K562 (cell line): ENCODE measurements around the gene RPS23. TPM values are rescaled to one million over a fixed set of nuclear protein-coding genes. Genes with fewer than 3 reads are reported as not detected.
A peak's percentile ranks its signal among the peaks of the same experiment; 100 is the strongest.

ENCODE experiments used
- ATAC-seq: fragments of 200-7000 bp; cut with Tn5 transposase; 3 replicates; pipeline ENCODE4 v1.9.1; 2020; ENCODE audit warnings: moderate library complexity
- BruUV-seq: library from RNA; stranded (reverse); fragments of 400-500 nt; replicated peaks from 2 replicates; lab custom pipeline; 2021; lab: Mats Ljungman, UMichigan
- CTCF ChIA-PET: fragments of 300-600 bp; formaldehyde crosslinking; extraction: SDS; loops from one replicate; lab custom pipeline; 2021; ENCODE audit warnings: low intra/inter-chr PET ratio; lab: Yijun Ruan, JAX
- POLR2A ChIA-PET: fragments of 300-600, 350-650 bp; sonication (Branson Sonifier 250); formaldehyde crosslinking; extraction: SDS; loops from one replicate; lab custom pipeline; 2021; ENCODE audit warnings: antibody characterized with exemption, inconsistent platforms; lab: Yijun Ruan, JAX
- DNase-seq, 4 experiments: peaks; one replicate each; pipeline versions ENCODE4 v3.0.0 to v3.0.0-alpha.2; 2011 to 2018; ENCODE audit warnings: low spot score in 3 of 4, mixed read lengths in 3 of 4; ENCODE audit errors: extremely low read depth in 1 of 4
- FAIRE-seq: peaks from 2 replicates; lab custom pipeline; 2011; peaks lifted over from hg19 to GRCh38; lab: Jason Lieb, UNC
- H2AFZ ChIP-seq: 2 replicates; pipeline ENCODE4 v1.6.0; 2011; ENCODE audit warnings: low read depth, low read length, control low read depth, inconsistent platforms
- H3K27ac ChIP-seq: fragments of 200-600 bp; 3 replicates; pipeline ENCODE4 v1.8.0; 2011; ENCODE audit warnings: low read depth, mild to moderate bottlenecking, control low read depth, inconsistent platforms, low read length, moderate library complexity, mixed read lengths; ENCODE audit errors: extremely low read depth
- H3K27me3 ChIP-seq, 2 experiments: fragments of 300-600 bp in 1 of 2; 2 replicates in 1 of 2; 3 replicates in 1 of 2; pipeline versions ENCODE4 v1.6.0 to v1.8.0; 2011; ENCODE audit warnings: inconsistent platforms in 2 of 2, low read length in 2 of 2, mild to moderate bottlenecking in 1 of 2, mixed read lengths in 1 of 2, moderate library complexity in 1 of 2; ENCODE audit not compliant: control insufficient read depth in 2 of 2, insufficient read depth in 2 of 2
- H3K36me3 ChIP-seq: fragments of 300-600 bp; 3 replicates; pipeline ENCODE4 v1.8.0; 2011; ENCODE audit warnings: mild to moderate bottlenecking, low read length, inconsistent platforms; ENCODE audit not compliant: control insufficient read depth, insufficient read depth
- H3K4me1 ChIP-seq, 2 experiments: fragments of 200-600 bp in 1 of 2; replicated peaks in 1 of 2; 2 replicates in 1 of 2; 3 replicates in 1 of 2; pipeline versions ENCODE4 v1.5.1 to v1.8.0; 2011; ENCODE audit warnings: inconsistent platforms in 2 of 2, low read length in 2 of 2, mild to moderate bottlenecking in 1 of 2, mixed read lengths in 1 of 2, moderate library complexity in 1 of 2; ENCODE audit not compliant: control insufficient read depth in 2 of 2, insufficient read depth in 2 of 2
- H3K4me2 ChIP-seq: 2 replicates; pipeline ENCODE4 v1.6.1; 2011; ENCODE audit warnings: low read length, control low read depth, inconsistent platforms, mixed read lengths; ENCODE audit not compliant: insufficient read depth
- H3K4me3 ChIP-seq: fragments of 200-600 bp; sonication (generic), shearing (Covaris generic); 2 replicates; pipeline ENCODE4 v1.5.1; 2016; ENCODE audit warnings: control low read depth, inconsistent platforms
- H3K79me2 ChIP-seq: fragments of 200-600 bp; 3 replicates; pipeline ENCODE4 v1.8.0; 2011; ENCODE audit warnings: low read length, inconsistent platforms; ENCODE audit not compliant: control insufficient read depth, insufficient read depth
- H3K9ac ChIP-seq, 2 experiments: 2 replicates each; pipeline versions ENCODE4 v1.6.0 to v1.6.1; 2011; ENCODE audit warnings: low read depth in 2 of 2, low read length in 2 of 2, control low read depth in 1 of 2, inconsistent platforms in 1 of 2, mild to moderate bottlenecking in 1 of 2, mixed read lengths in 1 of 2; ENCODE audit not compliant: insufficient read depth in 1 of 2
- H3K9me1 ChIP-seq: one replicate; pipeline ENCODE4 v1.6.0; 2011; ENCODE audit warnings: inconsistent platforms, mild to moderate bottlenecking, low read length, moderate library complexity; ENCODE audit not compliant: control insufficient read depth, insufficient read depth
- H3K9me3 ChIP-seq: replicated peaks from 2 replicates; pipeline ENCODE4 v1.5.1; 2011; ENCODE audit warnings: low read depth, low read length, inconsistent platforms; ENCODE audit not compliant: control insufficient read depth, insufficient read depth
- H4K20me1 ChIP-seq: replicated peaks from 2 replicates; pipeline ENCODE4 v1.6.1; 2011; ENCODE audit warnings: low read length, inconsistent platforms, mixed read lengths; ENCODE audit not compliant: control insufficient read depth, insufficient read depth
- C11orf30 ChIP-seq: fragments of 450-650 bp; IDR thresholded peaks from 2 replicates; pipeline ENCODE4 v1.6.1; 2016; ENCODE audit warnings: low read depth, mild to moderate bottlenecking
- CSDE1 ChIP-seq, 2 experiments: fragments of 450-650 bp; IDR thresholded peaks; 2 replicates each; pipeline ENCODE4 v1.6.1; 2016; ENCODE audit warnings: mild to moderate bottlenecking in 1 of 2
- FIP1L1 ChIP-seq: fragments of 200-400 bp; formaldehyde crosslinking; IDR thresholded peaks from 2 replicates; pipeline ENCODE4 v1.6.1; 2018; ENCODE audit warnings: mild to moderate bottlenecking, low read depth, low read length; ENCODE audit not compliant: poor library complexity, severe bottlenecking
- JUN ChIP-seq, 2 experiments: sonication (generic) in 1 of 2; formaldehyde crosslinking in 1 of 2; IDR thresholded peaks; 2 replicates each; pipeline versions ENCODE4 v1.6.1 to v1.8.0; 2012 to 2022; ENCODE audit warnings: borderline replicate concordance in 2 of 2, mild to moderate bottlenecking in 2 of 2, improper control_type of control experiment in 1 of 2, low read depth in 1 of 2, low read length in 1 of 2, missing genetic modification reagents in 1 of 2
- MAFF ChIP-seq: IDR thresholded peaks from 2 replicates; pipeline ENCODE4 v1.6.1; 2012; ENCODE audit warnings: low read length, improper control_type of control experiment
- MAFG ChIP-seq: fragments of 450-650 bp; conservative IDR thresholded peaks from 2 replicates; pipeline ENCODE4 v1.6.1; 2016; ENCODE audit warnings: missing genetic modification characterization, missing compliant biosample characterization
- NBN ChIP-seq: fragments of 450-650 bp; IDR thresholded peaks from 2 replicates; pipeline ENCODE4 v1.6.1; 2016; ENCODE audit warnings: low read depth, mild to moderate bottlenecking
- RUNX1 ChIP-seq: sonication (generic); IDR thresholded peaks from 2 replicates; pipeline ENCODE4 v1.6.1; 2016; ENCODE audit warnings: antibody characterized with exemption, low read depth
- ZBTB7A ChIP-seq: IDR thresholded peaks from 2 replicates; pipeline ENCODE4 v1.6.1; 2011; ENCODE audit warnings: low read depth, mild to moderate bottlenecking, low read length, moderate library complexity, borderline replicate concordance; ENCODE audit not compliant: control insufficient read depth
- ZNF316 ChIP-seq: fragments of 450-650 bp; IDR thresholded peaks from 2 replicates; pipeline ENCODE4 v1.6.1; 2016
- ZNF717 ChIP-seq: fragments of 250-450 bp; sonication (Bioruptor Pico); IDR thresholded peaks from 2 replicates; pipeline ENCODE4 v1.5.0; 2021
- whole genome bisulfite sequencing: fragments of 100-300 bp; shearing (Covaris generic); methylation state at CpG from one replicate; pipeline ENCODE4 v1.1.6; 2016; ENCODE audit warnings: low coverage, mixed read lengths; ENCODE audit not compliant: insufficient coverage; ENCODE audit errors: missing lambda C conversion rate; 5-methylcytosine and 5-hydroxymethylcytosine counted together
- in situ Hi-C: fragments of 300-500 bp; cut with MboI; formaldehyde crosslinking; loops from 4 replicates; pipeline ENCODE4 v1.15.0; 2018; ENCODE audit warnings: inconsistent platforms, mixed read lengths
- intact Hi-C: fragments of 100-400 bp; cut with micrococcal nuclease; formaldehyde crosslinking; loops from 2 replicates; pipeline ENCODE4 v1.14.2; 2022
- polyA plus RNA-seq, 8 experiments: library from polyadenylated mRNA; depleted of rRNA in 4 of 8; stranded (reverse) in 5 of 8; unstranded in 3 of 8; fragments of >200 nt; fragmentation: Nextera tagmentation in 2 of 8; fragmentation: Illumina TruSeq in 1 of 8; extraction: Ambion mirVana in 2 of 8; extraction: Trizol in 1 of 8; gene quantifications; 2 replicates each; pipeline versions ENCODE4 v1.2.1 to v1.2.3, GENCODE V29; 2011 to 2014; ENCODE audit warnings: inconsistent platforms in 1 of 8, missing spikeins in 1 of 8
- total RNA-seq, 7 experiments: library from RNA; depleted of rRNA in 6 of 7; stranded (reverse); fragments of >200 nt in 6 of 7; fragmentation: Illumina TruSeq in 2 of 7; extraction: Trizol in 2 of 7; gene quantifications; 2 replicates each; pipeline versions ENCODE4 v1.2.1 to v1.2.3, GENCODE V29; 2011 to 2021; ENCODE audit warnings: low replicate concordance in 1 of 7

RPS23 gene
- total and polyA plus RNA-seq, 9 of the 15 experiments (the other 6 are each of a cell fraction or from before 2014, with no cell fraction given): 3,252 to 10,689 (median 6,302) TPM

DNA sequence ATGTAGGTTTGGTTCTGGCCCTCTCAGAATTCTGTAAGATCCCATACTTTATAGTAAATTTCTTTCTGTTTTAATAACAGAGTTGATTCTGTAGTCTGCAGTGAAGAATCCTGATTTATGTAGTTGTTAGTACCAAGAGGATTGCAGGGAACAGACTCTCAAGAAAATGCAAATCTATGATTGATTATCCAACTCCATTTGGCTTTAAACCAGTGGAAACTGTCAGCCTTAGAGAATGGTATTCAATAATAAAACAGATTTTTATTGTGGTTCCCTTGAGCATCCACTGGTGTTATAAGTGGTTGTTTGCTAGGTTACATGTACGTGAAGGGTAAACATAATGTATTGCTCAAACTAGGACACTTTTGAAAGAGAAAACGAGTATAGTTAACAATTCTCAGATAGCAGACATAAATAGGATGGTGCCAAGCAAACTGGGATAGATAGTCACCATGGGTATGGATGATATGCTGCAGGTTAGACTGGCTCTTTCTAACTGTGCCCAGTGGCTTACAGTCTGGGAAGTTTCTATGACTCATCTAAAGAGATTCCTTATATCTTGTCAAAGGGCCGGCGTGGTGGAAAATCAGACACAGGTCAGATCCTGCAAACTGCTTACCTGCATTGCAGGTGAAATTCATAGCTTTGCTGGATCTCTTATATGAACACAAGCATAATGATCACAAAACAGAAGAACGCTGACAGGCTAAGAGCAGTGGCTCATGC lies 41.7 kb upstream of the RPS23 start:
- WGBS: 26% methylated on average over 5 of the region's 5 CpGs
- in situ Hi-C loops: no loop called here
- POLR2A ChIA-PET: no interaction called here

GRCh38 chr5:82319192-82319591 lies 41.0 kb upstream of the RPS23 start:
- no peaks in the 10 kb centered on the region for H3K9me1 ChIP-seq
- no peaks in the 10 kb centered on the region for H3K36me3 ChIP-seq
- no peak overlapping the region for H3K9ac ChIP-seq
- FAIRE-seq: no peak
- no peak overlapping the region for H3K27ac ChIP-seq
- DNase-seq: no peak
- H3K4me3 ChIP-seq: no peak overlapping the region
- H3K79me2 ChIP-seq: no peaks in the 10 kb centered on the region
- peak; percentile 49 for TF ChIP-seq MAFG (tag)
- peak; percentile 66 for TF ChIP-seq ZNF316
- TF ChIP-seq CSDE1 (IDR thresholded peaks at IDR 0.05): no peak
- TF ChIP-seq C11orf30: peak; percentile 59; the same call in 1 of the 2 replicates
- TF ChIP-seq MAFF: peak; percentile 7; the same call in 1 of the 2 replicates
- in situ Hi-C loops: no loop called here
- no peak for ATAC-seq
- POLR2A ChIA-PET: interaction anchor here (0.6 kb wide), 1 partner anchor 81 kb away, joined by 3 read pairs; no protein-coding TSS in a partner anchor
- no peaks in the 10 kb centered on the region; a peak in 1 of 5 replicates for H3K4me1 ChIP-seq
- H2AFZ ChIP-seq: no peak overlapping the region
- CTCF ChIA-PET: no interaction called here
- no peak overlapping the region for H3K4me2 ChIP-seq
- no peaks in the 10 kb centered on the region; a peak in 3 of 5 replicates for H3K27me3 ChIP-seq
- WGBS: 0% methylated on average over 2 of the region's 2 CpGs
- H4K20me1 ChIP-seq: no peaks in the 10 kb centered on the region
- BruUV-seq: no TSS peak
- intact Hi-C loops: loop anchor here (10.0 kb wide), 1 partner anchor 1116 kb away; no protein-coding TSS in a partner anchor
- no peaks in the 10 kb centered on the region for H3K9me3 ChIP-seq

More for the DNA sequence above, 41.7 kb upstream of the RPS23 start:
- no peak overlapping the region for H3K27ac ChIP-seq
- FAIRE-seq (no peak), DNase-seq (no peak), ATAC-seq (no peak)
- no peak overlapping the region for H3K9ac ChIP-seq
- H3K36me3 ChIP-seq: no peaks in the 10 kb centered on the region
- H3K79me2 ChIP-seq: no peaks in the 10 kb centered on the region
- intact Hi-C loops: loop anchor here (10.0 kb wide), 1 partner anchor 1115 kb away; no protein-coding TSS in a partner anchor
- CTCF ChIA-PET: no interaction called here
- TF ChIP-seq FIP1L1 (no peak), ZBTB7A (no peak), JUN (IDR thresholded peaks at IDR 0.05; ENCODE audit: borderline replicate concordance, low read depth, low read length) (no peak), JUN (CRISPR knock-in tag; IDR thresholded peaks at IDR 0.05; ENCODE audit: borderline replicate concordance) (no peak), RUNX1 (no peak), ZNF717 (CRISPR knock-in tag) (no peak), NBN (no peak)
- H3K9me3 ChIP-seq: no peaks in the 10 kb centered on the region
- peaks cover 0 to 5% of the 10 kb centered on the region in 2 experiments; a peak in 3 of 5 replicates for H3K27me3 ChIP-seq
- BruUV-seq: no TSS peak
- H3K4me2 ChIP-seq: no peak overlapping the region
- H3K9me1 ChIP-seq: no peaks in the 10 kb centered on the region
- H3K4me3 ChIP-seq: no peak overlapping the region
- no peak overlapping the region for H2AFZ ChIP-seq
- H4K20me1 ChIP-seq: no peaks in the 10 kb centered on the region
- H3K4me1 ChIP-seq: no peaks in the 10 kb centered on the region; a peak in 1 of 5 replicates
